Neural cell (in vitro differentiated cells): ENCODE results near the gene LDLRAD3. TPM values are rescaled to one million over a fixed set of nuclear protein-coding genes. Genes with fewer than 3 reads are reported as not detected.

Experiments
- H2AFZ ChIP-seq: fragments of 200-600, 300-800 bp; sonication (generic), shearing (Covaris generic); 2 replicates; pipeline ENCODE4 v1.6.0; 2014; ENCODE audit warnings: low read depth, mild to moderate bottlenecking, antibody characterized with exemption, low read length, moderate library complexity
- H3F3A ChIP-seq: fragments of 200-600 bp; shearing (Covaris generic); 2 replicates; pipeline ENCODE4 v1.6.1; 2016; ENCODE audit warnings: mild to moderate bottlenecking, moderate library complexity, mixed read lengths, antibody characterized with exemption, low read length; ENCODE audit not compliant: insufficient read depth, poor library complexity, severe bottlenecking
- H3K27ac ChIP-seq: fragments of 200-600, 300-800 bp; sonication (generic), shearing (Covaris generic); 2 replicates; pipeline ENCODE4 v1.5.1; 2014; ENCODE audit warnings: mild to moderate bottlenecking, low read length, moderate library complexity
- H3K27me3 ChIP-seq: fragments of 300-800, 200-600 bp; sonication (generic), shearing (Covaris generic); 2 replicates; pipeline ENCODE4 v1.6.0; 2014; ENCODE audit warnings: mild to moderate bottlenecking, low read depth, low read length, moderate library complexity; ENCODE audit not compliant: insufficient read depth
- H3K36me3 ChIP-seq: fragments of 300-800, 200-600 bp; sonication (generic), shearing (Covaris generic); 2 replicates; pipeline ENCODE4 v1.5.1; 2014; ENCODE audit warnings: mild to moderate bottlenecking, antibody characterized with exemption, low read length, moderate library complexity; ENCODE audit not compliant: insufficient read depth
- H3K4me2 ChIP-seq: fragments of 300-800, 200-600 bp; sonication (generic), shearing (Covaris generic); 2 replicates; pipeline ENCODE4 v1.6.0; 2014; ENCODE audit warnings: mild to moderate bottlenecking, low read length
- H3K4me3 ChIP-seq: fragments of 300-800, 200-600 bp; sonication (generic), shearing (Covaris generic); 2 replicates; pipeline ENCODE4 v1.5.1; 2014; ENCODE audit warnings: mild to moderate bottlenecking, low read length, moderate library complexity
- H3K79me2 ChIP-seq: fragments of 200-600 bp; shearing (Covaris generic); replicated peaks from 2 replicates; pipeline ENCODE4 v1.6.0; 2014; ENCODE audit warnings: mild to moderate bottlenecking, low read length, moderate library complexity; ENCODE audit not compliant: insufficient read depth
- H3K9ac ChIP-seq: fragments of 300-800, 200-600 bp; sonication (generic), shearing (Covaris generic); 2 replicates; pipeline ENCODE4 v1.6.1; 2016; ENCODE audit warnings: mild to moderate bottlenecking, low read length, mixed read lengths
- H3K9me2 ChIP-seq: fragments of 200-600 bp; shearing (Covaris generic); 2 replicates; pipeline ENCODE4 v1.6.1; 2016; ENCODE audit warnings: mild to moderate bottlenecking, low read length, mixed read lengths; ENCODE audit not compliant: insufficient read depth
- H3K9me3 ChIP-seq: fragments of 200-600, 300-800 bp; sonication (generic), shearing (Covaris generic); 2 replicates; pipeline ENCODE4 v1.6.1; 2016; ENCODE audit warnings: mild to moderate bottlenecking, mixed run types, low read length, moderate library complexity, mixed read lengths
- H4K20me1 ChIP-seq: fragments of 200-600 bp; shearing (Covaris generic); 2 replicates; pipeline ENCODE4 v1.6.1; 2016; ENCODE audit warnings: mild to moderate bottlenecking, mixed run types; ENCODE audit not compliant: insufficient read depth
- EP300 ChIP-seq: fragments of 450-650 bp; conservative IDR thresholded peaks from 2 replicates; pipeline ENCODE4 v1.6.1; 2014; ENCODE audit warnings: antibody characterized with exemption, mild to moderate bottlenecking, moderate library complexity; ENCODE audit not compliant: poor library complexity, severe bottlenecking
- EZH2 ChIP-seq: fragments of 200-600, 300-800 bp; shearing (Covaris generic), sonication (generic); IDR thresholded peaks from 2 replicates; pipeline ENCODE4 v1.6.1; 2014; ENCODE audit warnings: antibody characterized with exemption, low read length, borderline replicate concordance, mild to moderate bottlenecking; ENCODE audit not compliant: insufficient read depth, poor library complexity, severe bottlenecking
- MXI1 ChIP-seq: fragments of 450-650 bp; conservative IDR thresholded peaks from 2 replicates; pipeline ENCODE4 v1.6.1; 2014; ENCODE audit warnings: antibody characterized with exemption, mild to moderate bottlenecking; ENCODE audit not compliant: poor library complexity, severe bottlenecking
- POLR2AphosphoS5 ChIP-seq: IDR thresholded peaks from 2 replicates; pipeline ENCODE4 v1.6.1; 2012
- RAD21 ChIP-seq: fragments of 450-650 bp; conservative IDR thresholded peaks from 2 replicates; pipeline ENCODE4 v1.6.1; 2014; ENCODE audit warnings: antibody characterized with exemption, mild to moderate bottlenecking, moderate library complexity
- SMC3 ChIP-seq: fragments of 450-650 bp; conservative IDR thresholded peaks from 2 replicates; pipeline ENCODE4 v1.6.1; 2014; ENCODE audit warnings: antibody characterized with exemption, mild to moderate bottlenecking, moderate library complexity; ENCODE audit not compliant: poor library complexity
- TAF1 ChIP-seq: IDR thresholded peaks from 2 replicates; pipeline ENCODE4 v1.6.1; 2012; ENCODE audit warnings: low read depth
- polyA plus RNA-seq: library from polyadenylated mRNA; depleted of rRNA; stranded (reverse); fragments of >200 nt; gene quantifications from 2 replicates; pipeline ENCODE4 v1.2.3, GENCODE V29; 2014
- TF ChIP-seq, protein P1 (sequence below): fragments of 450-650 bp; IDR thresholded peaks from 2 replicates; pipeline ENCODE4 v1.5.1; 2014; ENCODE audit warnings: antibody characterized with exemption, mild to moderate bottlenecking, moderate library complexity; ENCODE audit not compliant: poor library complexity, severe bottlenecking
- TF ChIP-seq, protein P2 (sequence below): IDR thresholded peaks from 2 replicates; pipeline ENCODE4 v1.6.1; 2012; ENCODE audit warnings: borderline replicate concordance

Gene LDLRAD3
- polyA plus RNA-seq, 1 donor from 2014 or later, result 3.5 TPM

DNA sequence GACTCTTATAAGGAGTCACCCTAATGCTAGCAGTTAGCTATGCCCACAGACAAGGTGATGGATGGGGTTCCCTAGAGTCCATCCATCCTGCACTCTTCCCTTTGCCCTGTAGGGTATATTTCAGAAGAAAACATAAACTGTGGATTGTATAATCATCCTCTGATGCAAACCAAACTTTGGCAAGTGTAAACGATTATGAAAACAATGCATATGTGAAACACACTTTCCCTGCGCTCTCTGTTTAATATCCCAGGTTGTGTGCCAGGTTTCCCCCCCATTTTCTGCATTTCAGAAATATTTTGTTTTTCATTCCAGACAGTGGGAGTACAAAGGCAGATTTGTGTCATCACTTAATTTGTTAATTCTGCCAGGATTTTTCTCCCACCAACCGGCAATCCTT lies 110.0 kb downstream of the LDLRAD3 start:
- no peak overlapping the region for H3K27ac ChIP-seq
- TF ChIP-seq TAF1 (no peak), POLR2AphosphoS5 (no peak), MXI1 (no peak), SMC3 (no peak), RAD21 (no peak), EZH2 (no peak), EP300 (no peak)
- TF ChIP-seq, protein P1, sequence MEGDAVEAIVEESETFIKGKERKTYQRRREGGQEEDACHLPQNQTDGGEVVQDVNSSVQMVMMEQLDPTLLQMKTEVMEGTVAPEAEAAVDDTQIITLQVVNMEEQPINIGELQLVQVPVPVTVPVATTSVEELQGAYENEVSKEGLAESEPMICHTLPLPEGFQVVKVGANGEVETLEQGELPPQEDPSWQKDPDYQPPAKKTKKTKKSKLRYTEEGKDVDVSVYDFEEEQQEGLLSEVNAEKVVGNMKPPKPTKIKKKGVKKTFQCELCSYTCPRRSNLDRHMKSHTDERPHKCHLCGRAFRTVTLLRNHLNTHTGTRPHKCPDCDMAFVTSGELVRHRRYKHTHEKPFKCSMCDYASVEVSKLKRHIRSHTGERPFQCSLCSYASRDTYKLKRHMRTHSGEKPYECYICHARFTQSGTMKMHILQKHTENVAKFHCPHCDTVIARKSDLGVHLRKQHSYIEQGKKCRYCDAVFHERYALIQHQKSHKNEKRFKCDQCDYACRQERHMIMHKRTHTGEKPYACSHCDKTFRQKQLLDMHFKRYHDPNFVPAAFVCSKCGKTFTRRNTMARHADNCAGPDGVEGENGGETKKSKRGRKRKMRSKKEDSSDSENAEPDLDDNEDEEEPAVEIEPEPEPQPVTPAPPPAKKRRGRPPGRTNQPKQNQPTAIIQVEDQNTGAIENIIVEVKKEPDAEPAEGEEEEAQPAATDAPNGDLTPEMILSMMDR, result no peak
- TF ChIP-seq, protein P2, sequence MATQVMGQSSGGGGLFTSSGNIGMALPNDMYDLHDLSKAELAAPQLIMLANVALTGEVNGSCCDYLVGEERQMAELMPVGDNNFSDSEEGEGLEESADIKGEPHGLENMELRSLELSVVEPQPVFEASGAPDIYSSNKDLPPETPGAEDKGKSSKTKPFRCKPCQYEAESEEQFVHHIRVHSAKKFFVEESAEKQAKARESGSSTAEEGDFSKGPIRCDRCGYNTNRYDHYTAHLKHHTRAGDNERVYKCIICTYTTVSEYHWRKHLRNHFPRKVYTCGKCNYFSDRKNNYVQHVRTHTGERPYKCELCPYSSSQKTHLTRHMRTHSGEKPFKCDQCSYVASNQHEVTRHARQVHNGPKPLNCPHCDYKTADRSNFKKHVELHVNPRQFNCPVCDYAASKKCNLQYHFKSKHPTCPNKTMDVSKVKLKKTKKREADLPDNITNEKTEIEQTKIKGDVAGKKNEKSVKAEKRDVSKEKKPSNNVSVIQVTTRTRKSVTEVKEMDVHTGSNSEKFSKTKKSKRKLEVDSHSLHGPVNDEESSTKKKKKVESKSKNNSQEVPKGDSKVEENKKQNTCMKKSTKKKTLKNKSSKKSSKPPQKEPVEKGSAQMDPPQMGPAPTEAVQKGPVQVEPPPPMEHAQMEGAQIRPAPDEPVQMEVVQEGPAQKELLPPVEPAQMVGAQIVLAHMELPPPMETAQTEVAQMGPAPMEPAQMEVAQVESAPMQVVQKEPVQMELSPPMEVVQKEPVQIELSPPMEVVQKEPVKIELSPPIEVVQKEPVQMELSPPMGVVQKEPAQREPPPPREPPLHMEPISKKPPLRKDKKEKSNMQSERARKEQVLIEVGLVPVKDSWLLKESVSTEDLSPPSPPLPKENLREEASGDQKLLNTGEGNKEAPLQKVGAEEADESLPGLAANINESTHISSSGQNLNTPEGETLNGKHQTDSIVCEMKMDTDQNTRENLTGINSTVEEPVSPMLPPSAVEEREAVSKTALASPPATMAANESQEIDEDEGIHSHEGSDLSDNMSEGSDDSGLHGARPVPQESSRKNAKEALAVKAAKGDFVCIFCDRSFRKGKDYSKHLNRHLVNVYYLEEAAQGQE, result no peak
- H3K79me2 ChIP-seq, result no peaks in the 10 kb centered on the region
- H3K9me2 ChIP-seq, result no peaks in the 10 kb centered on the region
- no peaks in the 10 kb centered on the region for H3F3A ChIP-seq
- H3K4me3 ChIP-seq, result no peak overlapping the region
- H3K9me3 ChIP-seq, result no peaks in the 10 kb centered on the region
- H3K9ac ChIP-seq, result no peak overlapping the region
- H2AFZ ChIP-seq, result no peak overlapping the region
- H3K27me3 ChIP-seq, result no peaks in the 10 kb centered on the region
- H4K20me1 ChIP-seq, result no peaks in the 10 kb centered on the region
- no peaks in the 10 kb centered on the region for H3K36me3 ChIP-seq
- no peak overlapping the region for H3K4me2 ChIP-seq

DNA sequence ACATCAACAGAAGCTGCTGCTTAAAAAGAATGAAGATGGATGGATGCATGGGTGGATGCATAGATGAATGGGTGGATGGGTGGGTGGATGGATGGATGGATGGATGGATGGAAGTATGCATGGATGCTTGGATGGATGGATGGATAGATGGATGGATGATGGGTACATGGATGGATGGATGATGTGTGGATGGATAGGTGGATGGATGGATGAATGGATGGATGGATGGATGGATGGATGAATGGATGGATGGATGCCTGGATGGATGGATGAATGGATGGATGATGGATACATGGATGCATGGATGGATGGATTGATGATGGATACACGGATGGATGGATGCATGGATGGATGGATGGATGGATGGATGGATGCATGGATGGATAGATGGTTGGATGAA lies 110.8 kb downstream of the LDLRAD3 start:
- no peak overlapping the region for H3K4me2 ChIP-seq
- no peak overlapping the region for H3K27ac ChIP-seq
- H3K9me2 ChIP-seq, result no peaks in the 10 kb centered on the region
- H2AFZ ChIP-seq, result no peak overlapping the region
- no peaks in the 10 kb centered on the region for H4K20me1 ChIP-seq
- H3K4me3 ChIP-seq, result no peak overlapping the region
- no peak overlapping the region for H3K9ac ChIP-seq
- no peaks in the 10 kb centered on the region for H3K79me2 ChIP-seq
- H3K9me3 ChIP-seq, result peaks cover 2% of the 10 kb centered on the region
- no peaks in the 10 kb centered on the region for H3K36me3 ChIP-seq
- H3F3A ChIP-seq, result no peaks in the 10 kb centered on the region
- no peaks in the 10 kb centered on the region for H3K27me3 ChIP-seq
- TF ChIP-seq, protein P1, result no peak
- no peak for TF ChIP-seq EP300
- TF ChIP-seq RAD21, result no peak
- TF ChIP-seq POLR2AphosphoS5, result no peak
- TF ChIP-seq, protein P2, result no peak
- no peak for TF ChIP-seq MXI1
